MM.1S (cell line): ENCODE data around the gene TBC1D16.
"Not testable (repeated sequence)": the region's sequence is repeated elsewhere in the genome, so short reads cannot be mapped to it uniquely, and the experiment has no call there.

Source experiments
- DNase-seq: peaks from one replicate; pipeline ENCODE4 v3.0.0-alpha.2; 2015
- H2AFZ ChIP-seq: fragments of 300-600 bp; sonication (generic); 2 replicates; pipeline ENCODE4 v1.6.0; 2016; ENCODE audit warnings: antibody characterized with exemption, low read length
- H3F3A ChIP-seq: fragments of 300-600 bp; sonication (generic); 2 replicates; pipeline ENCODE4 v1.6.1; 2016; ENCODE audit warnings: mild to moderate bottlenecking, antibody characterized with exemption, low read length, moderate library complexity, mixed read lengths; ENCODE audit not compliant: insufficient read depth
- H3K27ac ChIP-seq: fragments of 300-600 bp; sonication (generic); 2 replicates; pipeline ENCODE4 v1.5.1; 2016; ENCODE audit warnings: mild to moderate bottlenecking, low read length
- H3K27me3 ChIP-seq: fragments of 300-600 bp; sonication (generic); replicated peaks from 2 replicates; pipeline ENCODE4 v1.6.0; 2016; ENCODE audit warnings: low read length; ENCODE audit not compliant: insufficient read depth
- H3K36me3 ChIP-seq: fragments of 300-600 bp; sonication (generic); replicated peaks from 2 replicates; pipeline ENCODE4 v1.6.1; 2016; ENCODE audit warnings: mild to moderate bottlenecking, low read length, mixed read lengths; ENCODE audit not compliant: insufficient read depth
- H3K4me1 ChIP-seq: fragments of 300-600 bp; sonication (generic); 2 replicates; pipeline ENCODE4 v1.6.1; 2016; ENCODE audit warnings: low read length, mixed read lengths
- H3K4me2 ChIP-seq: fragments of 300-600 bp; sonication (generic); 2 replicates; pipeline ENCODE4 v1.6.0; 2016; ENCODE audit warnings: low read depth, low read length
- H3K4me3 ChIP-seq: fragments of 300-600 bp; sonication (generic); 2 replicates; pipeline ENCODE4 v1.5.1; 2016; ENCODE audit warnings: low read length, mixed read lengths
- H3K79me2 ChIP-seq: fragments of 300-600 bp; sonication (generic); 2 replicates; pipeline ENCODE4 v1.6.1; 2016; ENCODE audit warnings: mixed run types, low read length, mixed read lengths
- H3K9ac ChIP-seq: fragments of 300-600 bp; sonication (generic); 2 replicates; pipeline ENCODE4 v1.6.1; 2016; ENCODE audit warnings: low read length, mixed read lengths
- H3K9me2 ChIP-seq: fragments of 300-600 bp; sonication (generic); replicated peaks from 2 replicates; pipeline ENCODE4 v1.6.1; 2016; ENCODE audit warnings: mild to moderate bottlenecking, low read length, mixed read lengths; ENCODE audit not compliant: insufficient read depth
- H3K9me3 ChIP-seq: fragments of 300-600 bp; sonication (generic); replicated peaks from 2 replicates; pipeline ENCODE4 v1.6.1; 2016; ENCODE audit warnings: mild to moderate bottlenecking, low read length, mixed read lengths; ENCODE audit not compliant: insufficient read depth
- H4K20me1 ChIP-seq: fragments of 300-600 bp; sonication (generic); 2 replicates; pipeline ENCODE4 v1.6.1; 2016; ENCODE audit warnings: mild to moderate bottlenecking, low read length, moderate library complexity, mixed read lengths; ENCODE audit not compliant: insufficient read depth
- CTCF ChIP-seq: fragments of 300-600 bp; sonication (generic); IDR thresholded peaks from 2 replicates; pipeline ENCODE4 v1.5.1; 2016; ENCODE audit warnings: antibody characterized with exemption, low read length, mixed read lengths
- EZH2 ChIP-seq: fragments of 300-600 bp; sonication (generic); optimal IDR thresholded peaks from 2 replicates; pipeline ENCODE3; 2017; ENCODE audit warnings: low read depth, mild to moderate bottlenecking, antibody characterized with exemption, low read length, mixed read lengths
- EZH2phosphoT487 ChIP-seq: fragments of 300-600 bp; sonication (generic); IDR thresholded peaks from 2 replicates; pipeline ENCODE4 v1.6.1; 2018; ENCODE audit warnings: antibody characterized with exemption, low read length

TBC1D16 gene

GRCh38 chr17:79899584-79899983 is 136.1 kb downstream of the TBC1D16 start:
- Histone ChIP-seq H3K4me1 (no peaks in the 10 kb centered on the region), H3K4me2 (no peak overlapping the region), H3K4me3 (no peak overlapping the region), H3K27ac (no peak overlapping the region), H3K9me2 (no peaks in the 10 kb centered on the region), H3K27me3 (peaks cover 93% of the 10 kb centered on the region), H3K79me2 (no peaks in the 10 kb centered on the region), H3K9me3 (no peaks in the 10 kb centered on the region), H2AFZ (no peak overlapping the region), H4K20me1 (no peaks in the 10 kb centered on the region), H3F3A (no peaks in the 10 kb centered on the region), H3K9ac (no peak overlapping the region), H3K36me3 (no peaks in the 10 kb centered on the region)
- TF ChIP-seq CTCF = no peak
- no peak for TF ChIP-seq EZH2
- TF ChIP-seq EZH2phosphoT487 = no peak
- no peak for DNase-seq

- no peak overlapping the region for H3K9ac ChIP-seq
- peaks cover 92% of the 10 kb centered on the region for H3K27me3 ChIP-seq
- no peak overlapping the region for H3K27ac ChIP-seq
- H3K4me2 ChIP-seq = no peak overlapping the region
- no peaks in the 10 kb centered on the region for H3K9me2 ChIP-seq
- H3K4me1 ChIP-seq = no peaks in the 10 kb centered on the region
- no peaks in the 10 kb centered on the region for H4K20me1 ChIP-seq
- no peaks in the 10 kb centered on the region for H3K79me2 ChIP-seq
- H3K36me3 ChIP-seq = no peaks in the 10 kb centered on the region
- no peak overlapping the region for H2AFZ ChIP-seq
- no peak for TF ChIP-seq EZH2phosphoT487
- no peak for TF ChIP-seq EZH2
- TF ChIP-seq CTCF = no peak
- no peaks in the 10 kb centered on the region for H3K9me3 ChIP-seq
- no peak overlapping the region for H3K4me3 ChIP-seq
- no peaks in the 10 kb centered on the region for H3F3A ChIP-seq
- DNase-seq = no peak
Measured at GRCh38 chr17:79897243-79898063, 138.2 kb downstream of the TBC1D16 start.

- not testable (repeated sequence) for H3K36me3 ChIP-seq, H4K20me1 ChIP-seq, H3K9ac ChIP-seq, H3K9me2 ChIP-seq, H3K9me3 ChIP-seq, DNase-seq, H3K4me1 ChIP-seq, H2AFZ ChIP-seq, H3K4me2 ChIP-seq, H3K4me3 ChIP-seq, H3K79me2 ChIP-seq, H3F3A ChIP-seq, H3K27ac ChIP-seq
- H3K27me3 ChIP-seq = peaks cover 92% of the 10 kb centered on the region
Measured at GRCh38 chr17:79893457-79893856, 142.2 kb downstream of the TBC1D16 start.
